Measurements from ENCODE around the gene EXOC6B. TPM values are rescaled to one million over a fixed set of nuclear protein-coding genes. Genes with fewer than 3 reads are reported as not detected.
A peak's percentile ranks its signal among the peaks of the same experiment; 100 is the strongest.
"Not testable (repeated sequence)": the region's sequence is repeated elsewhere in the genome, so short reads cannot be mapped to it uniquely, and the experiment has no call there.

The EXOC6B gene
- total RNA-seq, 8 experiments from 2014 or later, result 16.7 to 37.4 (median 25.3) TPM

- in situ Hi-C loops (cut with MboI; ENCODE audit: low pct_unique_long_range_greater_than_20kb in 2 of 9, low sequenced_read_pairs in 9 of 9, unreplicated experiment in 9 of 9); ATAC-seq (replicated peaks in 6 of 8): not testable (repeated sequence)
Measured at GRCh38 chr2:72555363-72555762, 270.5 kb downstream of the EXOC6B start.

GRCh38 chr2:72554910-72555309 lies 270.9 kb downstream of the EXOC6B start:
- not testable (repeated sequence) for ATAC-seq (replicated peaks in 6 of 8)
- no CpG with 5 or more reads among the region's 1 CpG for WGBS, 10 experiments

More at GRCh38 chr2:72555363-72555762, 270.5 kb downstream of the EXOC6B start:
- H3K27ac ChIP-seq; H3K4me3 ChIP-seq; H3K4me1 ChIP-seq (replicated peaks in 1 of 2): not testable (repeated sequence)
- 40 to 100% (median 84%) methylated on average over 1 of the region's 1 CpG; no CpG with 5 or more reads in 4 of the 10 experiments for WGBS, 10 experiments

GRCh38 chr2:72554381-72554780 lies 271.5 kb downstream of the EXOC6B start:
- Histone ChIP-seq H3K27ac (no peak overlapping the region), H3K4me3 (no peak overlapping the region), H3K4me1 (replicated peaks in 1 of 2) (no peaks in the 10 kb centered on the region)
- in situ Hi-C loops (cut with MboI; ENCODE audit: low pct_unique_long_range_greater_than_20kb in 2 of 9, low sequenced_read_pairs in 9 of 9, unreplicated experiment in 9 of 9), result no loop called here
- no peak for ATAC-seq (replicated peaks in 6 of 8)

More at GRCh38 chr2:72554910-72555309, 270.9 kb downstream of the EXOC6B start:
- H3K4me3 ChIP-seq; H3K4me1 ChIP-seq (replicated peaks in 1 of 2); in situ Hi-C loops (cut with MboI; ENCODE audit: low pct_unique_long_range_greater_than_20kb in 2 of 9, low sequenced_read_pairs in 9 of 9, unreplicated experiment in 9 of 9); H3K27ac ChIP-seq: not testable (repeated sequence)

GRCh38 chr2:72548081-72548764 lies 277.6 kb downstream of the EXOC6B start:
- WGBS, 10 experiments, result 44 to 93% (median 72%) methylated on average over 2 to 5 of the region's 5 CpGs
- no peaks in the 10 kb centered on the region for H3K4me1 ChIP-seq (replicated peaks in 1 of 2)
- no peak overlapping the region for H3K27ac ChIP-seq
- no peak for ATAC-seq (replicated peaks in 6 of 8)
- in situ Hi-C loops (cut with MboI; ENCODE audit: low pct_unique_long_range_greater_than_20kb in 2 of 9, low sequenced_read_pairs in 9 of 9, unreplicated experiment in 9 of 9), result no loop called here
- H3K4me3 ChIP-seq, result no peak overlapping the region

GRCh38 chr2:72545790-72546189 lies 280.0 kb downstream of the EXOC6B start:
- no peak overlapping the region for H3K4me3 ChIP-seq
- no peak overlapping the region for H3K27ac ChIP-seq
- in situ Hi-C loops (cut with MboI; ENCODE audit: low pct_unique_long_range_greater_than_20kb in 2 of 9, low sequenced_read_pairs in 9 of 9, unreplicated experiment in 9 of 9), result no loop called here
- no peak for ATAC-seq (replicated peaks in 6 of 8)
- H3K4me1 ChIP-seq (replicated peaks in 1 of 2), result no peaks in the 10 kb centered on the region
- 100% methylated on average over 1 of the region's 1 CpG; no CpG with 5 or more reads in 5 of the 10 experiments for WGBS, 10 experiments

- Histone ChIP-seq H3K4me1 (replicated peaks in 1 of 2) (no peaks in the 10 kb centered on the region), H3K4me3 (no peak overlapping the region), H3K27ac (no peak overlapping the region)
- in situ Hi-C loops (cut with MboI; ENCODE audit: low pct_unique_long_range_greater_than_20kb in 2 of 9, low sequenced_read_pairs in 9 of 9, unreplicated experiment in 9 of 9), result no loop called here
- no peak for ATAC-seq (replicated peaks in 6 of 8)
Measured at GRCh38 chr2:72544554-72544953, 281.3 kb downstream of the EXOC6B start.

- Histone ChIP-seq H3K4me1 (replicated peaks in 1 of 2) (no peaks in the 10 kb centered on the region), H3K4me3 (no peak overlapping the region), H3K27ac (no peak overlapping the region)
- in situ Hi-C loops (cut with MboI; ENCODE audit: low pct_unique_long_range_greater_than_20kb in 2 of 9, low sequenced_read_pairs in 9 of 9, unreplicated experiment in 9 of 9), result no loop called here
- peak in 2 of 8 experiments; percentile 50 to 54 for ATAC-seq (replicated peaks in 6 of 8)
- 0 to 100% (median 88%) methylated on average over 1 to 3 of the region's 3 CpGs; no CpG with 5 or more reads in 2 of the 10 experiments for WGBS, 10 experiments
Measured at GRCh38 chr2:72543497-72544216, 282.2 kb downstream of the EXOC6B start.

- H3K4me1 ChIP-seq (replicated peaks in 1 of 2), result no peaks in the 10 kb centered on the region
- ATAC-seq (replicated peaks in 6 of 8), result no peak
- in situ Hi-C loops (cut with MboI; ENCODE audit: low pct_unique_long_range_greater_than_20kb in 2 of 9, low sequenced_read_pairs in 9 of 9, unreplicated experiment in 9 of 9), result no loop called here
- WGBS, 10 experiments, result 0 to 40% (median 10%) methylated on average over 1 to 2 of the region's 2 CpGs; no CpG with 5 or more reads in 3 of the 10 experiments
- H3K27ac ChIP-seq, result no peak overlapping the region
- no peak overlapping the region for H3K4me3 ChIP-seq
Measured at GRCh38 chr2:72539071-72539552, 286.7 kb downstream of the EXOC6B start.

GRCh38 chr2:72538486-72538885 lies 287.3 kb downstream of the EXOC6B start:
- peak in 1 of 8 experiments; percentile 81 for ATAC-seq (replicated peaks in 6 of 8)
- Histone ChIP-seq H3K4me3 (no peak overlapping the region), H3K27ac (no peak overlapping the region), H3K4me1 (replicated peaks in 1 of 2) (no peaks in the 10 kb centered on the region)
- WGBS, 10 experiments, result 43 to 100% (median 94%) methylated on average over 1 to 2 of the region's 2 CpGs; no CpG with 5 or more reads in 2 of the 10 experiments
- in situ Hi-C loops (cut with MboI; ENCODE audit: low pct_unique_long_range_greater_than_20kb in 2 of 9, low sequenced_read_pairs in 9 of 9, unreplicated experiment in 9 of 9), result no loop called here

GRCh38 chr2:72535586-72535985 lies 290.2 kb downstream of the EXOC6B start:
- H3K4me1 ChIP-seq (replicated peaks in 1 of 2); H3K4me3 ChIP-seq; ATAC-seq (replicated peaks in 6 of 8); in situ Hi-C loops (cut with MboI; ENCODE audit: low pct_unique_long_range_greater_than_20kb in 2 of 9, low sequenced_read_pairs in 9 of 9, unreplicated experiment in 9 of 9); H3K27ac ChIP-seq: not testable (repeated sequence)
- WGBS, 10 experiments, result 80 to 100% (median 96%) methylated on average over 1 to 8 of the region's 8 CpGs; no CpG with 5 or more reads in 2 of the 10 experiments

- in situ Hi-C loops (cut with MboI; ENCODE audit: low pct_unique_long_range_greater_than_20kb in 2 of 9, low sequenced_read_pairs in 9 of 9, unreplicated experiment in 9 of 9), result no loop called here
- ATAC-seq (replicated peaks in 6 of 8), result peak in 2 of 8 experiments; percentile 33 to 56
- Histone ChIP-seq H3K27ac (no peak overlapping the region), H3K4me1 (replicated peaks in 1 of 2) (no peaks in the 10 kb centered on the region), H3K4me3 (no peak overlapping the region)
- 60 to 100% (median 84%) methylated on average over 1 of the region's 1 CpG; no CpG with 5 or more reads in 4 of the 10 experiments for WGBS, 10 experiments
Measured at GRCh38 chr2:72533765-72534164, 292.1 kb downstream of the EXOC6B start.

- H3K4me1 ChIP-seq (replicated peaks in 1 of 2), result peaks cover 5 to 9% of the 10 kb centered on the region in 2 donors
- ATAC-seq (replicated peaks in 6 of 8), result no peak
- H3K27ac ChIP-seq, result no peak overlapping the region
- in situ Hi-C loops (cut with MboI; ENCODE audit: low pct_unique_long_range_greater_than_20kb in 2 of 9, low sequenced_read_pairs in 9 of 9, unreplicated experiment in 9 of 9), result no loop called here
- no peak overlapping the region for H3K4me3 ChIP-seq
- WGBS, 10 experiments, result 80 to 100% (median 84%) methylated on average over 1 of the region's 1 CpG
Measured at GRCh38 chr2:72527424-72527823, 298.4 kb downstream of the EXOC6B start.

- no peak overlapping the region for H3K4me3 ChIP-seq
- no peak for ATAC-seq (replicated peaks in 6 of 8)
- in situ Hi-C loops (cut with MboI; ENCODE audit: low pct_unique_long_range_greater_than_20kb in 2 of 9, low sequenced_read_pairs in 9 of 9, unreplicated experiment in 9 of 9), result no loop called here
Measured at GRCh38 chr2:72526623-72527022, 299.2 kb downstream of the EXOC6B start.

More at GRCh38 chr2:72526623-72527022, 299.2 kb downstream of the EXOC6B start:
- no peak overlapping the region for H3K27ac ChIP-seq
- 71 to 100% (median 100%) methylated on average over 1 of the region's 1 CpG; no CpG with 5 or more reads in 1 of the 10 experiments for WGBS, 10 experiments
- H3K4me1 ChIP-seq (replicated peaks in 1 of 2), result peaks cover 5 to 9% of the 10 kb centered on the region in 2 donors
